HUDEP-2 (cell line): ENCODE data around the gene DDX17.

ENCODE experiments used
- DNase-seq, 76 experiments: peaks; one replicate each; lab custom pipeline; 2025; ENCODE audit not compliant: unreplicated experiment in 76 of 76; lab: John Stamatoyannopoulos, UW

DDX17 gene

GRCh38 chr22:38506118-38506962 is at the start of gene DDX17:
TSS of gene DDX17 (minus strand) at chr22:38506311.
- peak in 75 of 76 experiments; percentile 40 to 100 (median 90) for DNase-seq

GRCh38 chr22:38554281-38554680 is 48.2 kb upstream of the DDX17 start:
- DNase-seq, result no peak

GRCh38 chr22:38549101-38549894 is 43.2 kb upstream of the DDX17 start:
- DNase-seq, result no peak

GRCh38 chr22:38540701-38541100 is 34.6 kb upstream of the DDX17 start:
- no peak for DNase-seq

- DNase-seq, result no peak
Observed at GRCh38 chr22:38531251-38531938, 25.3 kb upstream of the DDX17 start.

GRCh38 chr22:38524429-38524828 is 18.3 kb upstream of the DDX17 start:
- no peak for DNase-seq

- DNase-seq, result no peak
Observed at GRCh38 chr22:38523479-38523878, 17.4 kb upstream of the DDX17 start.

- no peak for DNase-seq
Observed at GRCh38 chr22:38523029-38523428, 16.9 kb upstream of the DDX17 start.

GRCh38 chr22:38519453-38520250 is 13.5 kb upstream of the DDX17 start:
- no peak for DNase-seq

GRCh38 chr22:38518620-38519019 is 12.5 kb upstream of the DDX17 start:
- no peak for DNase-seq

GRCh38 chr22:38513063-38513462 is 7.0 kb upstream of the DDX17 start:
- DNase-seq, result peak in 28 of 76 experiments; percentile 3 to 52 (median 22)

GRCh38 chr22:38510416-38510970 is 4.4 kb upstream of the DDX17 start:
- DNase-seq, result no peak

- DNase-seq, result peak in 50 of 76 experiments; percentile 18 to 97 (median 50)
Observed at GRCh38 chr22:38505541-38506117, 482 bp downstream of the DDX17 start.

GRCh38 chr22:38504731-38505540 is 1.2 kb downstream of the DDX17 start:
- peak in 48 of 76 experiments; percentile 12 to 63 (median 41) for DNase-seq

GRCh38 chr22:38503021-38503420 is 3.1 kb downstream of the DDX17 start:
- no peak for DNase-seq

- DNase-seq, result no peak
Observed at GRCh38 chr22:38501797-38502672, 4.1 kb downstream of the DDX17 start.

GRCh38 chr22:38497869-38498268 is 8.2 kb downstream of the DDX17 start:
- DNase-seq, result no peak

GRCh38 chr22:38494939-38495338 is 11.2 kb downstream of the DDX17 start:
- no peak for DNase-seq
